Type B pancreatic cell (in vitro differentiated cells): ENCODE data around the gene IRGQ. TPM values are rescaled to one million over a fixed set of nuclear protein-coding genes. Genes with fewer than 3 reads are reported as not detected.
A peak's percentile ranks its signal among the peaks of the same experiment; 100 is the strongest.

ENCODE experiments used
- DNase-seq: peaks from one replicate; pipeline ENCODE4 v3.0.0; 2021; ENCODE audit warnings: mixed read lengths; ENCODE audit not compliant: unreplicated experiment; ENCODE audit errors: extremely low spot score
- H3K27ac Mint-ChIP-seq: 2 replicates; pipeline ENCODE4 v1.8.0; 2021; ENCODE audit warnings: mild to moderate bottlenecking, mixed read lengths
- H3K27me3 Mint-ChIP-seq: 2 replicates; pipeline ENCODE4 v1.8.0; 2021; ENCODE audit warnings: mixed read lengths
- H3K36me3 Mint-ChIP-seq: 2 replicates; pipeline ENCODE4 v1.8.0; 2021; ENCODE audit warnings: mixed read lengths
- H3K4me1 Mint-ChIP-seq: one replicate; pipeline ENCODE4 v1.8.0; 2021; ENCODE audit warnings: mixed read lengths; ENCODE audit not compliant: unreplicated experiment
- H3K4me3 Mint-ChIP-seq: 2 replicates; pipeline ENCODE4 v1.8.0; 2021; ENCODE audit warnings: mild to moderate bottlenecking, mixed read lengths
- H3K9me3 Mint-ChIP-seq: 2 replicates; pipeline ENCODE4 v1.8.0; 2021; ENCODE audit warnings: mixed read lengths
- total RNA-seq: library from RNA; stranded (reverse); gene quantifications from 2 replicates; pipeline ENCODE4 v1.2.1, GENCODE V29; 2021; ENCODE audit warnings: low replicate concordance
- TF ChIP-seq, protein P1 (sequence below): fragments of 200-600 bp; sonication (generic); conservative IDR thresholded peaks from 2 replicates; pipeline ENCODE4 v1.5.0; 2021; ENCODE audit warnings: antibody characterized with exemption, mild to moderate bottlenecking

Gene IRGQ
- total RNA-seq, 1 donor from 2014 or later = 41.5 TPM

DNA sequence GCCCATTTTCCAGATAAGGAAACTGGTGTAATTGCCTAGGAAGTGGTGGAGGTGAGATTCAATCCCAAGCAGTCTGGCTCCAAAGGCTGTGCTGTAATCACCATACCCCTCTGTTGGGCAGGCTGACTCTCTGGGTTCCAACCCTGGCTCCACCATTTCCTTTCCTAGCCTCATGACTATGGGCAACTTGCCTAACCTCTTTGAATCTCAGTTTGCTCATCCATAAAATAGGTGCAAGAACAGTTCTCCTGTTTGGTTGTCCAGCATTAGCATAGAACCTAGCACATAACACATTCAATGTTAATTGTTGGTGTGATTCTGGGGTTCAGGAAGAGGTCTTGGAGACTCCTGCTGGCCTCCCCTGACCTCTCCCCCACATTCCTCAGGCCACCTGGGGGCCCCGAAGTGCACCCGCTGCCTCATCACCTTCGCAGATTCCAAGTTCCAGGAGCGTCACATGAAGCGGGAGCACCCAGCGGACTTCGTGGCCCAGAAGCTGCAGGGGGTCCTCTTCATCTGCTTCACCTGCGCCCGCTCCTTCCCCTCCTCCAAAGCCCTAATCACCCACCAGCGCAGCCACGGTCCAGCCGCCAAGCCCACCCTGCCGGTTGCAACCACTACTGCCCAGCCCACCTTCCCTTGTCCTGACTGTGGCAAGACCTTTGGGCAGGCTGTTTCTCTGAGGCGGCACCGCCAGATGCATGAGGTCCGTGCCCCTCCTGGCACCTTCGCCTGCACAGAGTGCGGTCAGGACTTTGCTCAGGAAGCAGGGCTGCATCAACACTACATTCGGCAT is 2.7 kb upstream of the IRGQ start:
- Mint-ChIP-seq H3K4me1 (peaks cover 22% of the 10 kb centered on the region), H3K4me3 (no peak overlapping the region), H3K9me3 (no peaks in the 10 kb centered on the region), H3K36me3 (peaks cover 6% of the 10 kb centered on the region), H3K27me3 (peaks cover 2% of the 10 kb centered on the region), H3K27ac (peak overlapping the region; percentile 98)
- TF ChIP-seq, protein P1, sequence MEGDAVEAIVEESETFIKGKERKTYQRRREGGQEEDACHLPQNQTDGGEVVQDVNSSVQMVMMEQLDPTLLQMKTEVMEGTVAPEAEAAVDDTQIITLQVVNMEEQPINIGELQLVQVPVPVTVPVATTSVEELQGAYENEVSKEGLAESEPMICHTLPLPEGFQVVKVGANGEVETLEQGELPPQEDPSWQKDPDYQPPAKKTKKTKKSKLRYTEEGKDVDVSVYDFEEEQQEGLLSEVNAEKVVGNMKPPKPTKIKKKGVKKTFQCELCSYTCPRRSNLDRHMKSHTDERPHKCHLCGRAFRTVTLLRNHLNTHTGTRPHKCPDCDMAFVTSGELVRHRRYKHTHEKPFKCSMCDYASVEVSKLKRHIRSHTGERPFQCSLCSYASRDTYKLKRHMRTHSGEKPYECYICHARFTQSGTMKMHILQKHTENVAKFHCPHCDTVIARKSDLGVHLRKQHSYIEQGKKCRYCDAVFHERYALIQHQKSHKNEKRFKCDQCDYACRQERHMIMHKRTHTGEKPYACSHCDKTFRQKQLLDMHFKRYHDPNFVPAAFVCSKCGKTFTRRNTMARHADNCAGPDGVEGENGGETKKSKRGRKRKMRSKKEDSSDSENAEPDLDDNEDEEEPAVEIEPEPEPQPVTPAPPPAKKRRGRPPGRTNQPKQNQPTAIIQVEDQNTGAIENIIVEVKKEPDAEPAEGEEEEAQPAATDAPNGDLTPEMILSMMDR = no peak
- no peak for DNase-seq

DNA sequence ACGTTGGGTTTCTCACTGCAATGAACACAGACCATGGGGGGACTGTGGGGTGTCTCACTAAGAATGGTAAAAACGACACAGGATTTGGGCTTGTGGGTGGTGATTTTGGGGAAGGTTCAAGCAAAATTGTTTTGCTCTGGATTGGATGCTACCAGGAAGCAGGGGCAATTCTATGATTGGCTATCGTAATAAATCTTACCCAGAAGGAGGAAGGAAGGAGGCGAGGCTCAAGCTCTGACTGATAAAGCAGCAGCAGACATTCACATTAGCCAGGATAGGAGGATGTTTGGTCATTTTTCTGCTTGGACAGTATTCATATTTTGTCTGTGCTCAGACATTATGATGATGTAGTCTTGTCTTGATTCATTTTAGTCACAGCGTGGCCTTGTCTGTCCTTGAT is 1.9 kb upstream of the IRGQ start:
- Mint-ChIP-seq H3K36me3 (peaks cover 11% of the 10 kb centered on the region), H3K27me3 (peaks cover 2% of the 10 kb centered on the region)

DNA sequence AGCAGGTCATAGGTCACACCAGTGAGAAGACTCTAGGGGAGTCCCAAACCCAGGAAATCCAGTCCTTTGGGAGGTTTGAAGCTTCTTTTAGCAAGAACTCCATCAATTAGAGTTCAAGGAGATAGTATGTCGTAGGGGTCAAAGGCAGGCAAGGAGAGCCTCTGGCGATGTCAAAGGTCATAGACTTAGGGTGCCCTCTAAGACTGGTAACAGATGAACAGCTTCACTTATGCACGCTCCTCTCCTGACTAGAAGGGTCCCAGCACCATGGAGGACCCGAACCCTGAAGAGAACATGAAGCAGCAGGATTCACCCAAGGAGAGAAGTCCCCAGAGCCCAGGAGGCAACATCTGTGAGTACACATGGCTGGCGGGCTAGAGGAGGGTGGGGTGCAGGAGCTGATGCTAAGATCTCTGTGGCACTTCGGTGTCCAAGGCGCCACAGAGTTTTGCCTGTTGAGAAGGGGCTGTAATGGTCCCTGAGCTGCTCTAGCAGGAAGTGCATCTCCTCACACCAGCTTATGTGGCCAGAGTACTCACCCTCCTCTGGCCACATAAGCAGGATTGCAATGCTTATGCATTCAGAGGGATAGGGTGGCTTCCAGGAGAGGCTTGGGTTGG is 1.0 kb upstream of the IRGQ start:
- H3K27me3 Mint-ChIP-seq = peaks cover 2% of the 10 kb centered on the region
- H3K9me3 Mint-ChIP-seq = no peaks in the 10 kb centered on the region
- TF ChIP-seq, protein P1 = no peak
- no peak for DNase-seq
- H3K4me1 Mint-ChIP-seq = peaks cover 26% of the 10 kb centered on the region
- H3K27ac Mint-ChIP-seq = peak overlapping the region; percentile 98
- peak overlapping the region; percentile 98 for H3K4me3 Mint-ChIP-seq
- H3K36me3 Mint-ChIP-seq = peaks cover 11% of the 10 kb centered on the region

More for the DNA sequence above, 1.9 kb upstream of the IRGQ start:
- Mint-ChIP-seq H3K27ac (peak overlapping the region; percentile 98), H3K4me3 (peak overlapping the region; percentile 98), H3K4me1 (peaks cover 26% of the 10 kb centered on the region), H3K9me3 (no peaks in the 10 kb centered on the region)
- TF ChIP-seq, protein P1 = no peak
- no peak for DNase-seq

DNA sequence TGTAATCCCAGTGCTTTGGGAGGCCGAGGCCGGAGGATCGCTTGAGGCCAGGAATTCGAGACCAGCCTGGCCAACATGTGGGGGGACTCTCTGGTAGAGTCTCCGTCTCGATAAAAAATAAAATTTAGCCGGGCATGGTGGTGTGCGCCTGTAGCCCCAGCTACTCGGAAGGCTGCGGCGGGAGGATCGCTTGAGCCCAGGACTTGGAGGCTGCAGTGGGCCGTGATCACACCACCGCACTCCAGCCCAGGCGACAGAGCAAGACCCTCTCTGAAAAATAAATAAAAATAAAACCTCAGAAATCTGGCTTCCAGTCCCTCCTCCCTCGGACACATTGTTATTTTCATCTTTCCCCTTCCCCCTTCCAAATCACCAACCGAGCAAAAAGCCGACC is 332 bp downstream of the IRGQ start:
- Mint-ChIP-seq H3K27me3 (peaks cover 2% of the 10 kb centered on the region), H3K36me3 (peaks cover 14% of the 10 kb centered on the region), H3K27ac (peak overlapping the region; percentile 98), H3K4me1 (peaks cover 26% of the 10 kb centered on the region), H3K9me3 (no peaks in the 10 kb centered on the region), H3K4me3 (peak overlapping the region; percentile 98)
- TF ChIP-seq, protein P1 = no peak
- no peak for DNase-seq

DNA sequence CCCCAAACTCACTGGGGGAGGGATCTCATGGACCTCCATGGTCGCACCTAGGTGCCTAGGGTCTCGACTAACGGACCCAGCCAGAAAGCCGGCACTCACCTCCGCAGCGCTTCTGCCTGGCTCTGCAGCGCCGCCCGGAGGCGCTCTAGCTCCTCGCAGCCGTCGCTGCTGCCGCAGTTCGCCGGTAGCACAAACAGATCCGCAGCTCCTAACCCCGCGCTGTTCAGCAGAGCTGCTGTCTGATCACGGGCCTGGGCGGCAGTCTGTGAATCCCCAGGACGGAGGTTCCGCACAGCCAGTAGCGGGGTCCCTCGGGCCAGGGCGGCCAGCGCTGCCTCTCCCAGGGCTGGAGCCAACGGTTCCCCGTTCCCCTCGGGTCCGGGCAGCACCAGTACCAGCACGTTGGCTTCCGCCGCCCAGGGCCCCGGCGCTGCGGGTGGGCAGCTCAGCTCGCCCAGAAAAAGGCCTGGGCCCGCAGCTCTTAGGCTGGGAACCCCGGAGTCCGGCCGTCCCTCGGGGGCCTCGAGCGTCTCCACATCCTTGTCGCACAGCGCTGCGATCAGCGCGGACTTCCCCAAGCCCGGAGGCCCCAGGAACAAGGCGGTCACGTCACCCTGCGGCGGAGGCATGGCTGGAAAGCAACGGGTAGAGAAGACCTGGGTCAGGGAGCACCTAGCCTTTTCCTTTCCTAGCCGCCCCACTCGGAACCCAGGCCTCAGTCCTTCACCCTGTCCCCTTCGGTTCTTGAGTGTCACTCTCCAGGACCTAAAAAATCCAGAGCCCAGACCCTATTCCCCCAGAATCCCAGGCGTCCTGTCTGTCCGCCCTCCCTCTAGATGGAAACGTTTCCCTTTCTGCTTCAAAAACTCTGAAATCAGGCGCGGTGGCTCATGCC is 977 bp downstream of the IRGQ start:
- Mint-ChIP-seq H3K36me3 (peaks cover 16% of the 10 kb centered on the region), H3K27ac (peak overlapping the region; percentile 98), H3K4me3 (peak overlapping the region; percentile 98), H3K27me3 (peaks cover 2% of the 10 kb centered on the region), H3K4me1 (peaks cover 26% of the 10 kb centered on the region), H3K9me3 (no peaks in the 10 kb centered on the region)
- DNase-seq = peak; percentile 77
- TF ChIP-seq, protein P1 = peak; percentile 89
